Progenitor cell of endocrine pancreas (in vitro differentiated cells): ENCODE data around the gene ZNF189. TPM values are rescaled to one million over a fixed set of nuclear protein-coding genes. Genes with fewer than 3 reads are reported as not detected.

Experiments
- DNase-seq: peaks from one replicate; pipeline ENCODE4 v3.0.0; 2021; ENCODE audit warnings: low spot score; ENCODE audit not compliant: unreplicated experiment
- H3K27ac Mint-ChIP-seq: 2 replicates; pipeline ENCODE4 v1.8.0; 2021; ENCODE audit warnings: mild to moderate bottlenecking, moderate library complexity, mixed read lengths
- H3K27me3 Mint-ChIP-seq: 2 replicates; pipeline ENCODE4 v1.8.0; 2021; ENCODE audit warnings: mixed read lengths
- H3K36me3 Mint-ChIP-seq: 2 replicates; pipeline ENCODE4 v1.8.0; 2022; ENCODE audit warnings: mixed read lengths; ENCODE audit not compliant: insufficient read depth
- H3K4me1 Mint-ChIP-seq: 2 replicates; pipeline ENCODE4 v1.8.0; 2021; ENCODE audit warnings: low read depth, mixed read lengths
- H3K4me3 Mint-ChIP-seq: 2 replicates; pipeline ENCODE4 v1.8.0; 2021; ENCODE audit warnings: low read depth, mild to moderate bottlenecking, moderate library complexity, mixed read lengths
- H3K9me3 Mint-ChIP-seq: 2 replicates; pipeline ENCODE4 v1.8.0; 2021; ENCODE audit warnings: low read depth, mixed read lengths
- total RNA-seq: library from RNA; stranded (reverse); gene quantifications from 2 replicates; pipeline ENCODE4 v1.2.1, GENCODE V29; 2021
- TF ChIP-seq, protein P1 (sequence below): fragments of 200-600 bp; sonication (generic); IDR thresholded peaks from one replicate; pipeline ENCODE4 v1.5.0; 2021; ENCODE audit warnings: antibody characterized with exemption, mild to moderate bottlenecking; ENCODE audit not compliant: unreplicated experiment

ZNF189 gene
- total RNA-seq, 1 donor from 2014 or later = 31.4 TPM

GRCh38 chr9:101435601-101436079 is 37.0 kb downstream of the ZNF189 start, which contains the start of gene ALDOB:
Gene ALDOB (minus strand): TSS chr9:101435774. CDS start chr9:101430887, 4,887 bp downstream.
- Mint-ChIP-seq H3K4me1 (peaks cover 4% of the 10 kb centered on the region), H3K36me3 (no peaks in the 10 kb centered on the region), H3K27me3 (no peaks in the 10 kb centered on the region), H3K4me3 (no peak within 1 kb of the TSS), H3K9me3 (no peaks in the 10 kb centered on the region), H3K27ac (no peak within 1 kb of the TSS)
- TF ChIP-seq, protein P1, sequence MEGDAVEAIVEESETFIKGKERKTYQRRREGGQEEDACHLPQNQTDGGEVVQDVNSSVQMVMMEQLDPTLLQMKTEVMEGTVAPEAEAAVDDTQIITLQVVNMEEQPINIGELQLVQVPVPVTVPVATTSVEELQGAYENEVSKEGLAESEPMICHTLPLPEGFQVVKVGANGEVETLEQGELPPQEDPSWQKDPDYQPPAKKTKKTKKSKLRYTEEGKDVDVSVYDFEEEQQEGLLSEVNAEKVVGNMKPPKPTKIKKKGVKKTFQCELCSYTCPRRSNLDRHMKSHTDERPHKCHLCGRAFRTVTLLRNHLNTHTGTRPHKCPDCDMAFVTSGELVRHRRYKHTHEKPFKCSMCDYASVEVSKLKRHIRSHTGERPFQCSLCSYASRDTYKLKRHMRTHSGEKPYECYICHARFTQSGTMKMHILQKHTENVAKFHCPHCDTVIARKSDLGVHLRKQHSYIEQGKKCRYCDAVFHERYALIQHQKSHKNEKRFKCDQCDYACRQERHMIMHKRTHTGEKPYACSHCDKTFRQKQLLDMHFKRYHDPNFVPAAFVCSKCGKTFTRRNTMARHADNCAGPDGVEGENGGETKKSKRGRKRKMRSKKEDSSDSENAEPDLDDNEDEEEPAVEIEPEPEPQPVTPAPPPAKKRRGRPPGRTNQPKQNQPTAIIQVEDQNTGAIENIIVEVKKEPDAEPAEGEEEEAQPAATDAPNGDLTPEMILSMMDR = no peak
- no peak for DNase-seq

GRCh38 chr9:101437806-101438232 is 39.2 kb downstream of the ZNF189 start:
- Mint-ChIP-seq H3K4me3 (no peak overlapping the region), H3K27ac (no peak overlapping the region), H3K9me3 (no peaks in the 10 kb centered on the region), H3K27me3 (no peaks in the 10 kb centered on the region), H3K36me3 (no peaks in the 10 kb centered on the region), H3K4me1 (peaks cover 4% of the 10 kb centered on the region)
- TF ChIP-seq, protein P1 = no peak
- no peak for DNase-seq

DNA sequence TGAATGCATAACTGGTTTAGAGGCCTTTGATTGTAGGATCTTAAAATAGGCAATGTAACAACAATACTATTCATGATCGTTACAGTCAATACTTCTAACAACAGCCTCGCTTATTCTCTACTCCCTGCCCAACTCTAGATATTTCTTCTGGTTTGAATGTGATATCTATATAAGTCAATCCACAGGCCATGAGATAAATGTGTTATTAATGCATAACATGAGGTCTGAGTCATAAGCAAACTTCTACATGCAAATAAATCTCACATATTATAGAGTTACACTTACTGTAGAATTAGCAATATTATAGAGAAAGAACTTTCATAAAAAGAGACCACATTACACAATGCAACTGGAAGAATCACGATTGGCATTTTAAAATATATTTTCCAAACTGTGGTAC is 39.9 kb downstream of the ZNF189 start:
- H3K4me3 Mint-ChIP-seq = no peak overlapping the region
- no peaks in the 10 kb centered on the region for H3K36me3 Mint-ChIP-seq
- H3K27me3 Mint-ChIP-seq = no peaks in the 10 kb centered on the region
- DNase-seq = no peak
- no peaks in the 10 kb centered on the region for H3K9me3 Mint-ChIP-seq
- TF ChIP-seq, protein P1 = no peak
- peaks cover 1% of the 10 kb centered on the region for H3K4me1 Mint-ChIP-seq
- no peak overlapping the region for H3K27ac Mint-ChIP-seq

GRCh38 chr9:101440714-101441230 is 42.1 kb downstream of the ZNF189 start:
- Mint-ChIP-seq H3K9me3 (no peaks in the 10 kb centered on the region), H3K4me3 (no peak overlapping the region), H3K27ac (peak overlapping the region; percentile 60), H3K4me1 (peaks cover 8% of the 10 kb centered on the region), H3K27me3 (no peaks in the 10 kb centered on the region), H3K36me3 (no peaks in the 10 kb centered on the region)
- TF ChIP-seq, protein P1 = no peak
- no peak for DNase-seq

- Mint-ChIP-seq H3K27me3 (no peaks in the 10 kb centered on the region), H3K4me3 (no peak overlapping the region), H3K4me1 (peaks cover 9% of the 10 kb centered on the region), H3K36me3 (no peaks in the 10 kb centered on the region), H3K27ac (no peak overlapping the region), H3K9me3 (no peaks in the 10 kb centered on the region)
- no peak for DNase-seq
- TF ChIP-seq, protein P1 = no peak
Observed at GRCh38 chr9:101442318-101442717, 43.7 kb downstream of the ZNF189 start.
